HepG2 (cell line): ENCODE data around the gene BIK. TPM values are rescaled to one million over a fixed set of nuclear protein-coding genes. Genes with fewer than 3 reads are reported as not detected.

ENCODE experiments used
- ARNT2 ChIP-seq: sonication (generic); formaldehyde crosslinking; IDR thresholded peaks from 2 replicates; pipeline ENCODE4 v1.8.0; 2022; ENCODE audit warnings: mild to moderate bottlenecking, low read depth, missing genetic modification reagents, moderate library complexity
- ASH2L ChIP-seq: fragments of 300-600, 200-600 bp; sonication (generic); IDR thresholded peaks from 2 replicates; pipeline ENCODE4 v1.7.0; 2017; ENCODE audit warnings: low read depth, mild to moderate bottlenecking, moderate library complexity, mixed read lengths, low read length; ENCODE audit not compliant: insufficient read length
- ATF7 ChIP-seq, 2 experiments: fragments of 450-650 bp in 1 of 2; sonication (generic) in 1 of 2; formaldehyde crosslinking in 1 of 2; IDR thresholded peaks; 2 replicates each; pipeline versions ENCODE4 v1.4.0 to v1.6.1; 2016 to 2020; ENCODE audit warnings: antibody characterized with exemption in 1 of 2, mild to moderate bottlenecking in 1 of 2, missing genetic modification reagents in 1 of 2
- CCAR2 ChIP-seq: fragments of 200-400 bp; formaldehyde crosslinking; optimal IDR thresholded peaks from 2 replicates; pipeline ENCODE3; 2018; ENCODE audit warnings: low read depth, mild to moderate bottlenecking, low read length, moderate library complexity
- CHD4 ChIP-seq: fragments of 200-600 bp; sonication (generic); IDR thresholded peaks from 2 replicates; pipeline ENCODE4 v1.7.0; 2017; ENCODE audit warnings: mild to moderate bottlenecking, low read length, borderline replicate concordance
- ERF ChIP-seq: IDR thresholded peaks from 2 replicates; pipeline ENCODE4 v1.6.1; 2018; ENCODE audit warnings: missing biosample characterization, missing genetic modification reagents
- FOXA1 ChIP-seq, 2 experiments: fragments of 450-650 bp in 1 of 2; sonication (generic) in 1 of 2; formaldehyde crosslinking in 1 of 2; IDR thresholded peaks; 2 replicates each; pipeline versions ENCODE4 v1.4.0 to v1.6.1; 2016 to 2020; ENCODE audit warnings: missing genetic modification reagents in 1 of 2
- FOXA3 ChIP-seq: IDR thresholded peaks from 2 replicates; pipeline ENCODE4 v1.6.1; 2016; ENCODE audit warnings: missing genetic modification reagents, missing compliant biosample characterization
- FOXO1 ChIP-seq: sonication (generic); formaldehyde crosslinking; IDR thresholded peaks from 2 replicates; pipeline ENCODE4 v1.4.0; 2020; ENCODE audit warnings: missing genetic modification reagents
- HDAC1 ChIP-seq: sonication (generic); formaldehyde crosslinking; IDR thresholded peaks from 2 replicates; pipeline ENCODE4 v1.5.1; 2020; ENCODE audit warnings: mild to moderate bottlenecking, missing genetic modification reagents
- LCORL ChIP-seq, 2 experiments: fragments of 450-650 bp in 1 of 2; sonication (generic) in 1 of 2; formaldehyde crosslinking in 1 of 2; IDR thresholded peaks; 2 replicates each; pipeline versions ENCODE4 v1.5.0 to v1.6.1; 2017 to 2020; ENCODE audit warnings: antibody characterized with exemption in 1 of 2, missing genetic modification reagents in 1 of 2
- NFE2L2 ChIP-seq: fragments of 150-350 bp; IDR thresholded peaks from 2 replicates; pipeline ENCODE4 v1.6.1; 2014; ENCODE audit warnings: low read length
- ZFP36L1 ChIP-seq: sonication (generic); formaldehyde crosslinking; IDR thresholded peaks from 2 replicates; pipeline ENCODE4 v1.8.0; 2022; ENCODE audit warnings: mild to moderate bottlenecking, missing genetic modification reagents, moderate library complexity
- ZFY ChIP-seq: sonication (generic); formaldehyde crosslinking; IDR thresholded peaks from 2 replicates; pipeline ENCODE4 v1.4.0; 2020; ENCODE audit warnings: missing genetic modification reagents
- ZNF343 ChIP-seq: sonication (generic); formaldehyde crosslinking; IDR thresholded peaks from 2 replicates; pipeline ENCODE4 v1.4.0; 2020; ENCODE audit warnings: mild to moderate bottlenecking, missing genetic modification reagents
- ZNF354B ChIP-seq: sonication (generic); formaldehyde crosslinking; IDR thresholded peaks from 2 replicates; pipeline ENCODE4 v1.8.0; 2022; ENCODE audit warnings: mild to moderate bottlenecking, missing genetic modification reagents
- ZNF768 ChIP-seq: sonication (generic); formaldehyde crosslinking; IDR thresholded peaks from 2 replicates; pipeline ENCODE4 v1.4.0; 2020; ENCODE audit warnings: missing genetic modification reagents
- ZSCAN12 ChIP-seq: sonication (generic); formaldehyde crosslinking; IDR thresholded peaks from 2 replicates; pipeline ENCODE4 v1.9.0; 2021; ENCODE audit warnings: mild to moderate bottlenecking, missing genetic modification reagents
- polyA plus RNA-seq, 8 experiments: library from polyadenylated mRNA; depleted of rRNA in 3 of 8; stranded (reverse) in 7 of 8; unstranded in 1 of 8; fragments of >200 nt; fragmentation: Illumina TruSeq in 4 of 8; extraction: Trizol in 4 of 8; gene quantifications; 2 replicates each; pipeline versions ENCODE4 v1.2.1 to v1.2.3, GENCODE V29; 2011 to 2016; ENCODE audit warnings: low read depth in 4 of 8, missing spikeins in 1 of 8, mixed read lengths in 1 of 8; ENCODE audit not compliant: insufficient read depth in 1 of 8
- total RNA-seq, 5 experiments: library from RNA; depleted of rRNA; stranded (reverse); fragments of >200 nt; fragmentation: Illumina TruSeq; extraction: Trizol; gene quantifications; 2 replicates each; pipeline ENCODE4 v1.2.3, GENCODE V29; 2016; ENCODE audit warnings: low read depth in 1 of 5
- TF ChIP-seq, protein P1 (sequence below): sonication (generic); formaldehyde crosslinking; IDR thresholded peaks from 2 replicates; pipeline ENCODE4 v1.4.0; 2020; ENCODE audit warnings: mild to moderate bottlenecking, missing genetic modification reagents
- TF ChIP-seq, protein P2 (sequence below): sonication (generic); formaldehyde crosslinking; IDR thresholded peaks from 2 replicates; pipeline ENCODE4 v1.4.0; 2020; ENCODE audit warnings: missing genetic modification reagents
- TF ChIP-seq, protein P3 (sequence below): sonication (generic); formaldehyde crosslinking; conservative IDR thresholded peaks from 2 replicates; pipeline ENCODE4 v1.4.0; 2020; ENCODE audit warnings: missing genetic modification reagents

The BIK gene
- total and polyA plus RNA-seq, 2 of the 13 experiments (the other 11 are each of a cell fraction or from before 2014, with no cell fraction given), result 0.54 to 0.80 TPM

- TF ChIP-seq, protein P1, sequence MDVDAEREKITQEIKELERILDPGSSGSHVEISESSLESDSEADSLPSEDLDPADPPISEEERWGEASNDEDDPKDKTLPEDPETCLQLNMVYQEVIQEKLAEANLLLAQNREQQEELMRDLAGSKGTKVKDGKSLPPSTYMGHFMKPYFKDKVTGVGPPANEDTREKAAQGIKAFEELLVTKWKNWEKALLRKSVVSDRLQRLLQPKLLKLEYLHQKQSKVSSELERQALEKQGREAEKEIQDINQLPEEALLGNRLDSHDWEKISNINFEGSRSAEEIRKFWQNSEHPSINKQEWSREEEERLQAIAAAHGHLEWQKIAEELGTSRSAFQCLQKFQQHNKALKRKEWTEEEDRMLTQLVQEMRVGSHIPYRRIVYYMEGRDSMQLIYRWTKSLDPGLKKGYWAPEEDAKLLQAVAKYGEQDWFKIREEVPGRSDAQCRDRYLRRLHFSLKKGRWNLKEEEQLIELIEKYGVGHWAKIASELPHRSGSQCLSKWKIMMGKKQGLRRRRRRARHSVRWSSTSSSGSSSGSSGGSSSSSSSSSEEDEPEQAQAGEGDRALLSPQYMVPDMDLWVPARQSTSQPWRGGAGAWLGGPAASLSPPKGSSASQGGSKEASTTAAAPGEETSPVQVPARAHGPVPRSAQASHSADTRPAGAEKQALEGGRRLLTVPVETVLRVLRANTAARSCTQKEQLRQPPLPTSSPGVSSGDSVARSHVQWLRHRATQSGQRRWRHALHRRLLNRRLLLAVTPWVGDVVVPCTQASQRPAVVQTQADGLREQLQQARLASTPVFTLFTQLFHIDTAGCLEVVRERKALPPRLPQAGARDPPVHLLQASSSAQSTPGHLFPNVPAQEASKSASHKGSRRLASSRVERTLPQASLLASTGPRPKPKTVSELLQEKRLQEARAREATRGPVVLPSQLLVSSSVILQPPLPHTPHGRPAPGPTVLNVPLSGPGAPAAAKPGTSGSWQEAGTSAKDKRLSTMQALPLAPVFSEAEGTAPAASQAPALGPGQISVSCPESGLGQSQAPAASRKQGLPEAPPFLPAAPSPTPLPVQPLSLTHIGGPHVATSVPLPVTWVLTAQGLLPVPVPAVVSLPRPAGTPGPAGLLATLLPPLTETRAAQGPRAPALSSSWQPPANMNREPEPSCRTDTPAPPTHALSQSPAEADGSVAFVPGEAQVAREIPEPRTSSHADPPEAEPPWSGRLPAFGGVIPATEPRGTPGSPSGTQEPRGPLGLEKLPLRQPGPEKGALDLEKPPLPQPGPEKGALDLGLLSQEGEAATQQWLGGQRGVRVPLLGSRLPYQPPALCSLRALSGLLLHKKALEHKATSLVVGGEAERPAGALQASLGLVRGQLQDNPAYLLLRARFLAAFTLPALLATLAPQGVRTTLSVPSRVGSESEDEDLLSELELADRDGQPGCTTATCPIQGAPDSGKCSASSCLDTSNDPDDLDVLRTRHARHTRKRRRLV (CRISPR knock-in tag), result no peak
- 0 out of 2 replicates have a peak, but pooled peaks have one; percentile 22 for TF ChIP-seq ZFY (CRISPR knock-in tag)
- TF ChIP-seq FOXA3 (CRISPR knock-in tag), result peak; percentile 64
- TF ChIP-seq FOXO1, result peak; percentile 58; the same call in 1 of the 2 replicates
- no peak for TF ChIP-seq ARNT2 (CRISPR knock-in tag)
- peak; percentile 44 for TF ChIP-seq HDAC1 (CRISPR knock-in tag)
- TF ChIP-seq LCORL (IDR thresholded peaks at IDR 0.05), result no peak
- TF ChIP-seq LCORL (CRISPR knock-in tag; IDR thresholded peaks at IDR 0.05), result 0 out of 2 replicates have a peak, but pooled peaks have one; percentile 35
- TF ChIP-seq ZNF768 (CRISPR knock-in tag), result peak; percentile 89
- TF ChIP-seq, protein P2, sequence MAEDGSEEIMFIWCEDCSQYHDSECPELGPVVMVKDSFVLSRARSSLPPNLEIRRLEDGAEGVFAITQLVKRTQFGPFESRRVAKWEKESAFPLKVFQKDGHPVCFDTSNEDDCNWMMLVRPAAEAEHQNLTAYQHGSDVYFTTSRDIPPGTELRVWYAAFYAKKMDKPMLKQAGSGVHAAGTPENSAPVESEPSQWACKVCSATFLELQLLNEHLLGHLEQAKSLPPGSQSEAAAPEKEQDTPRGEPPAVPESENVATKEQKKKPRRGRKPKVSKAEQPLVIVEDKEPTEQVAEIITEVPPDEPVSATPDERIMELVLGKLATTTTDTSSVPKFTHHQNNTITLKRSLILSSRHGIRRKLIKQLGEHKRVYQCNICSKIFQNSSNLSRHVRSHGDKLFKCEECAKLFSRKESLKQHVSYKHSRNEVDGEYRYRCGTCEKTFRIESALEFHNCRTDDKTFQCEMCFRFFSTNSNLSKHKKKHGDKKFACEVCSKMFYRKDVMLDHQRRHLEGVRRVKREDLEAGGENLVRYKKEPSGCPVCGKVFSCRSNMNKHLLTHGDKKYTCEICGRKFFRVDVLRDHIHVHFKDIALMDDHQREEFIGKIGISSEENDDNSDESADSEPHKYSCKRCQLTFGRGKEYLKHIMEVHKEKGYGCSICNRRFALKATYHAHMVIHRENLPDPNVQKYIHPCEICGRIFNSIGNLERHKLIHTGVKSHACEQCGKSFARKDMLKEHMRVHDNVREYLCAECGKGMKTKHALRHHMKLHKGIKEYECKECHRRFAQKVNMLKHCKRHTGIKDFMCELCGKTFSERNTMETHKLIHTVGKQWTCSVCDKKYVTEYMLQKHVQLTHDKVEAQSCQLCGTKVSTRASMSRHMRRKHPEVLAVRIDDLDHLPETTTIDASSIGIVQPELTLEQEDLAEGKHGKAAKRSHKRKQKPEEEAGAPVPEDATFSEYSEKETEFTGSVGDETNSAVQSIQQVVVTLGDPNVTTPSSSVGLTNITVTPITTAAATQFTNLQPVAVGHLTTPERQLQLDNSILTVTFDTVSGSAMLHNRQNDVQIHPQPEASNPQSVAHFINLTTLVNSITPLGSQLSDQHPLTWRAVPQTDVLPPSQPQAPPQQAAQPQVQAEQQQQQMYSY (CRISPR knock-in tag), result peak; percentile 74; the same call in 1 of the 2 replicates
- TF ChIP-seq, protein P3, sequence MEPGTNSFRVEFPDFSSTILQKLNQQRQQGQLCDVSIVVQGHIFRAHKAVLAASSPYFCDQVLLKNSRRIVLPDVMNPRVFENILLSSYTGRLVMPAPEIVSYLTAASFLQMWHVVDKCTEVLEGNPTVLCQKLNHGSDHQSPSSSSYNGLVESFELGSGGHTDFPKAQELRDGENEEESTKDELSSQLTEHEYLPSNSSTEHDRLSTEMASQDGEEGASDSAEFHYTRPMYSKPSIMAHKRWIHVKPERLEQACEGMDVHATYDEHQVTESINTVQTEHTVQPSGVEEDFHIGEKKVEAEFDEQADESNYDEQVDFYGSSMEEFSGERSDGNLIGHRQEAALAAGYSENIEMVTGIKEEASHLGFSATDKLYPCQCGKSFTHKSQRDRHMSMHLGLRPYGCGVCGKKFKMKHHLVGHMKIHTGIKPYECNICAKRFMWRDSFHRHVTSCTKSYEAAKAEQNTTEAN (CRISPR knock-in tag), result 0 out of 2 replicates have a peak, but pooled peaks have one; percentile 18
- no peak for TF ChIP-seq ERF (CRISPR knock-in tag)
- TF ChIP-seq ZNF354B (CRISPR knock-in tag), result no peak
- no peak for TF ChIP-seq NFE2L2
- TF ChIP-seq CHD4, result no peak
- TF ChIP-seq ZNF343, result no peak
- no peak for TF ChIP-seq ZSCAN12
- TF ChIP-seq FOXA1 (IDR thresholded peaks at IDR 0.05), result no peak
- TF ChIP-seq FOXA1 (CRISPR knock-in tag; IDR thresholded peaks at IDR 0.05), result peak; percentile 79
- TF ChIP-seq ZFP36L1 (CRISPR knock-in tag), result no peak
- TF ChIP-seq ASH2L, result peak; percentile 36
- no peak for TF ChIP-seq ATF7 (IDR thresholded peaks at IDR 0.05)
- no peak for TF ChIP-seq ATF7 (CRISPR knock-in tag; IDR thresholded peaks at IDR 0.05)
- no peak for TF ChIP-seq CCAR2
These were observed at the start of gene BIK (continued) for GRCh38 chr22:43110444-43110926.
